ENCODE measurements around the gene PDSS2. TPM values are rescaled to one million over a fixed set of nuclear protein-coding genes. Genes with fewer than 3 reads are reported as not detected.
"Not testable (repeated sequence)": the region's sequence is repeated elsewhere in the genome, so short reads cannot be mapped to it uniquely, and the experiment has no call there.

PDSS2 gene
- total RNA-seq, 1 donor from 2014 or later: 14.9 TPM

GRCh38 chr6:107152638-107153430 lies 306.5 kb downstream of the PDSS2 start:
- DNase-seq (ENCODE audit: low read depth, low spot score): no peak
- H3K36me3 Mint-ChIP-seq (ENCODE audit: low read depth): no peaks in the 10 kb centered on the region
- H3K4me1 Mint-ChIP-seq: peaks cover 22% of the 10 kb centered on the region
- no peak for TF ChIP-seq CTCF (conservative IDR thresholded peaks at IDR 0.05)
- no peaks in the 10 kb centered on the region for H3K27me3 Mint-ChIP-seq (ENCODE audit: low read depth)
- no peaks in the 10 kb centered on the region for H3K9me3 Mint-ChIP-seq
- no peak overlapping the region for H3K27ac Mint-ChIP-seq (ENCODE audit: unreplicated experiment)
- H3K4me3 Mint-ChIP-seq: no peak overlapping the region

GRCh38 chr6:107144666-107145065 lies 314.7 kb downstream of the PDSS2 start:
- H3K4me3 Mint-ChIP-seq: no peak overlapping the region
- no peak overlapping the region for H3K27ac Mint-ChIP-seq (ENCODE audit: unreplicated experiment)
- H3K27me3 Mint-ChIP-seq (ENCODE audit: low read depth): no peaks in the 10 kb centered on the region
- H3K9me3 Mint-ChIP-seq: no peaks in the 10 kb centered on the region
- H3K4me1 Mint-ChIP-seq: peaks cover 8% of the 10 kb centered on the region
- DNase-seq (ENCODE audit: low read depth, low spot score): no peak
- no peak for TF ChIP-seq CTCF (conservative IDR thresholded peaks at IDR 0.05)
- no peaks in the 10 kb centered on the region for H3K36me3 Mint-ChIP-seq (ENCODE audit: low read depth)

- H3K9me3 Mint-ChIP-seq: no peaks in the 10 kb centered on the region
- no peak overlapping the region for H3K27ac Mint-ChIP-seq (ENCODE audit: unreplicated experiment)
- H3K4me1 Mint-ChIP-seq: peaks cover 8% of the 10 kb centered on the region
- H3K4me3 Mint-ChIP-seq: no peak overlapping the region
- no peak for DNase-seq (ENCODE audit: low read depth, low spot score)
- TF ChIP-seq CTCF (conservative IDR thresholded peaks at IDR 0.05): no peak
- H3K27me3 Mint-ChIP-seq (ENCODE audit: low read depth): no peaks in the 10 kb centered on the region
- no peaks in the 10 kb centered on the region for H3K36me3 Mint-ChIP-seq (ENCODE audit: low read depth)
These were observed 315.4 kb downstream of the PDSS2 start for GRCh38 chr6:107144014-107144413.

GRCh38 chr6:107140581-107140980 lies 318.8 kb downstream of the PDSS2 start:
- Mint-ChIP-seq H3K4me1 (peaks cover 12% of the 10 kb centered on the region), H3K4me3 (no peak overlapping the region), H3K36me3 (ENCODE audit: low read depth) (no peaks in the 10 kb centered on the region), H3K27me3 (ENCODE audit: low read depth) (no peaks in the 10 kb centered on the region), H3K9me3 (no peaks in the 10 kb centered on the region), H3K27ac (ENCODE audit: unreplicated experiment) (no peak overlapping the region)
- no peak for DNase-seq (ENCODE audit: low read depth, low spot score)
- no peak for TF ChIP-seq CTCF (conservative IDR thresholded peaks at IDR 0.05)

GRCh38 chr6:107136324-107136723 lies 323.0 kb downstream of the PDSS2 start:
- H3K9me3 Mint-ChIP-seq; H3K36me3 Mint-ChIP-seq (ENCODE audit: low read depth); H3K4me3 Mint-ChIP-seq; DNase-seq (ENCODE audit: low read depth, low spot score); H3K27ac Mint-ChIP-seq (ENCODE audit: unreplicated experiment); H3K27me3 Mint-ChIP-seq (ENCODE audit: low read depth); H3K4me1 Mint-ChIP-seq: not testable (repeated sequence)

GRCh38 chr6:107135048-107135680 lies 324.2 kb downstream of the PDSS2 start:
- H3K27me3 Mint-ChIP-seq (ENCODE audit: low read depth); H3K27ac Mint-ChIP-seq (ENCODE audit: unreplicated experiment); H3K36me3 Mint-ChIP-seq (ENCODE audit: low read depth); DNase-seq (ENCODE audit: low read depth, low spot score); H3K4me3 Mint-ChIP-seq; H3K9me3 Mint-ChIP-seq; H3K4me1 Mint-ChIP-seq: not testable (repeated sequence)

Measured in neural crest cell (in vitro differentiated cells).